Hepatocyte (in vitro differentiated cells): ENCODE data around the gene ZNF709.

ENCODE experiments used
- EZH2phosphoT487 ChIP-seq: fragments of 200-600 bp; sonication (generic); IDR thresholded peaks from one replicate; pipeline ENCODE4 v1.6.1; 2018; ENCODE audit warnings: antibody characterized with exemption, mild to moderate bottlenecking, low read depth, moderate library complexity; ENCODE audit not compliant: unreplicated experiment, severe bottlenecking
- TF ChIP-seq, protein P1 (sequence below): fragments of 200-600 bp; sonication (generic); IDR thresholded peaks from 2 replicates; pipeline ENCODE4 v1.5.1; 2016; ENCODE audit warnings: antibody characterized with exemption, mild to moderate bottlenecking; ENCODE audit not compliant: poor library complexity

DNA sequence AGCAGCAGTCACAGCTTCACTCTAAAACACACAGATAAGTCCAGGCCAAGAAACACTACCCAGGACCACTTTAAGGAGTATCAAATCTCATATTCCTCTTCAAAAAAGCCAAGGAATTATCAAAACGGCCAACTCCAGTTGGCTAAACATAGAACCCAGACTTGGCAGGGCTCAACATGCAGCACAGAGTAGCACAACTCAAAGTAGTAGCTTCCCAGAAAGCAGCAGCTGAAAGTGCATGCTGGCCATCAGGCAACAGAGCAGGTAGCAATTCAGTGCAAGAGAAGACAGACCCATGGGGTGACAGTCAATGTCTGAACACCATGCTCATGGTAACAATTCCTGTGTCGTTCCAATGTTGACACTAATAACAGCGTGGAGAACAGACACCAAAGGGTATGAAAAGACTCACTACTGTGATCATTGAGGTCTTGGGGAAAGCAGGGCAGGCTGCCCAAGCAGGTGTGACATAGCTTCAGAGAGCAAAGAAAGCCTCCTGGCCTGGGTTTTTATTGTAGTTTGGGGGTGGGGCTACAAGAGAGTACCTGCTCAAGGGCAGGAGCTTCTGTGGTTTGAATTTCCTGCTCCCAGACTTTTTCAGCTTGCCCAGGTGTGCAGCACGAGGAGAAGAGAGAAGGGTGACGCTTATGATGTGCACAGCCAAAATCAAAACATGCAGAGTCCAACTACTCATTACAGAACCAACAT, 6.2 kb downstream of the ZNF709 start:
- TF ChIP-seq, protein P1, sequence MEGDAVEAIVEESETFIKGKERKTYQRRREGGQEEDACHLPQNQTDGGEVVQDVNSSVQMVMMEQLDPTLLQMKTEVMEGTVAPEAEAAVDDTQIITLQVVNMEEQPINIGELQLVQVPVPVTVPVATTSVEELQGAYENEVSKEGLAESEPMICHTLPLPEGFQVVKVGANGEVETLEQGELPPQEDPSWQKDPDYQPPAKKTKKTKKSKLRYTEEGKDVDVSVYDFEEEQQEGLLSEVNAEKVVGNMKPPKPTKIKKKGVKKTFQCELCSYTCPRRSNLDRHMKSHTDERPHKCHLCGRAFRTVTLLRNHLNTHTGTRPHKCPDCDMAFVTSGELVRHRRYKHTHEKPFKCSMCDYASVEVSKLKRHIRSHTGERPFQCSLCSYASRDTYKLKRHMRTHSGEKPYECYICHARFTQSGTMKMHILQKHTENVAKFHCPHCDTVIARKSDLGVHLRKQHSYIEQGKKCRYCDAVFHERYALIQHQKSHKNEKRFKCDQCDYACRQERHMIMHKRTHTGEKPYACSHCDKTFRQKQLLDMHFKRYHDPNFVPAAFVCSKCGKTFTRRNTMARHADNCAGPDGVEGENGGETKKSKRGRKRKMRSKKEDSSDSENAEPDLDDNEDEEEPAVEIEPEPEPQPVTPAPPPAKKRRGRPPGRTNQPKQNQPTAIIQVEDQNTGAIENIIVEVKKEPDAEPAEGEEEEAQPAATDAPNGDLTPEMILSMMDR: no peak
- no peak for TF ChIP-seq EZH2phosphoT487
